Stimulated activated CD8-positive, alpha-beta memory T cell treated with anti-CD3 and anti-CD28 coated beads, Interleukin-4, amount 100 ng/mL, for 1 hour (primary cell): ENCODE results near the gene ZDHHC11.
"Not testable (repeated sequence)": the region's sequence is repeated elsewhere in the genome, so short reads cannot be mapped to it uniquely, and the experiment has no call there.

Source experiments
- DNase-seq, 2 donors: peaks; one replicate each; pipeline ENCODE4 v3.0.0-alpha.2; 2020; ENCODE audit warnings: low read depth in 2 of 2, low spot score in 1 of 2

Gene ZDHHC11

GRCh38 chr5:748011-748980 is 102.5 kb downstream of the ZDHHC11 start:
- not testable (repeated sequence) for DNase-seq

- DNase-seq = not testable (repeated sequence)
Measured at GRCh38 chr5:747303-747844, 103.4 kb downstream of the ZDHHC11 start.

- DNase-seq = no peak
Measured at GRCh38 chr5:746258-746761, 104.5 kb downstream of the ZDHHC11 start.
